Activated T-helper 1 cell treated with anti-CD3 and anti-CD28 coated beads, Interleukin-2, amount 50 U/mL, for 16 hours (primary cell): ENCODE results near the gene GATA5.

Experiments
- DNase-seq, 2 donors: peaks; one replicate each; pipeline ENCODE4 v3.0.0-alpha.2; 2020; ENCODE audit warnings: low read depth in 1 of 2, low spot score in 1 of 2

The GATA5 gene

DNA sequence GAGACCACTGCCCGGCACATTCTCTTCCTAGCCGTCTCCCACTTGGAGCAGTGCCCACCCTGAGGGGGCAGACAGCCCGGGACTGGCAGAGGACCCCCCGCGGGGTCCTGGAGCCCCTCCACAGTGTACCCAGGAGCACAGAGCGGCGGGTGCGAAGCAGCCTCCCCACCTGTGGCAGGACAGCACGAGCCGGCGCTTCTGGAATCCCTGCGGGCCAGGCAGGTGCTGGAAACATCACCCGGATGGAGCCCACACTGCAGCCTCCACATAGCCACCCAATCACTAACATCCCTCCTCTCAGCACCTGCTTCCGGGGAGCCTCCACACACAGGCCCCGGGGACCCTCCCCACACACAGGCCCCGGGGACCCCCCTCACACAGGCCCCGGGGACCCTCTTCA lies 18.7 kb downstream of the GATA5 start:
- DNase-seq = no peak

DNA sequence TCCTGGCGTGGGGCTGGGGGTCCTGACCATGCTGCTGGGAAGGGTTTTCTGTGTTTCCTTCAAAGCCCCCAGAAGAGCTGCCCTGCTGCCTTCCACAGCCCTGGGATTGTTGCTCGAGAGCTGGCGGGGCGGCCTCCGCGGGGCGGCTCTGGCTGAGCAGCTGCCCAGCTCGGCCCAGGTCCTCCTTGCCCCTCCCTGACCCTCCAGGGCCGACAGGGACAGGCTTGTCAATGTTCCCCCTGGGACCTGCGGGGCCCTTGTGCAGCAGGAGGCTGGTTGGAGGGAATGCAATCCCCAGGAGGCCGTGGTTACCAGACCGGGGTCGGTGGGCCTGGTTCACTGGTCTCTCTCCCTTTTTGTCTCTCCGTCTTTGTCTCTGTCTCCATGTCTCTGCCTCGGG lies 19.9 kb downstream of the GATA5 start:
- DNase-seq = no peak

DNA sequence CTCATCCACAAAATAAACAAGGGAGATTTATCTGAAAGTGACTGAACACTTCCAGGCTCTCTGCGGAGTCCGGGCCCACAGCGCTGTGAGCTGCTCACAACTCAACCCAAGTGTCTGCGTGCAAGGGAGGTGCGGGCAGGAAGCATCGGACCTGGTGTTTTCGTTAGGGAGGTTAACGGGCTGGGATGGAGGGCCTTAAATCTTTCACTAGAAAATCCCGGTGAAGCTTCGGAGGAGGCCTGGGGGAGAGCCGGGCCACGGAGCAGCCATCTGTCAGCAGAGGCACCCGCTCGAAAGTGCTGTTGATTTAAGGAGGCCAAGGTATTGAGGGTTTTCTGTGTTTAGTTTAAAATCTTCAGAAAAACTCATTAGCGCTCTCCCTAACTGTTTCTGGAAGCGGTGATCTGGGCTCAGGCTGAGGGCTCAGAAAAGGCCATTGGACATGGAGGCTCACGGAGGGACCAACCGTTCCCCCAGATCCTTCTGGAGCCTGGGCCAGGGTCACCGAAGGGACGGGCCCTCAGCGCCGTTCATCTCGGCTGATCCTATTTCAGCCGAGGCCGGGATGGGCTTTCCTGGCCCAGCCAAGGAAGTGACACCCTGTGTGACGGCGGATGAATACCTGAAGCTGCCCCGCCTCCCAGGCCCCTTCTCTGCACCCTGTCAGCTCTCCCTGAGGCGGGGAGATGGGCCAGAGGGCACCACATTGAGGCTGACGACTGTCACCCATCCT lies 20.7 kb downstream of the GATA5 start:
- DNase-seq = no peak

DNA sequence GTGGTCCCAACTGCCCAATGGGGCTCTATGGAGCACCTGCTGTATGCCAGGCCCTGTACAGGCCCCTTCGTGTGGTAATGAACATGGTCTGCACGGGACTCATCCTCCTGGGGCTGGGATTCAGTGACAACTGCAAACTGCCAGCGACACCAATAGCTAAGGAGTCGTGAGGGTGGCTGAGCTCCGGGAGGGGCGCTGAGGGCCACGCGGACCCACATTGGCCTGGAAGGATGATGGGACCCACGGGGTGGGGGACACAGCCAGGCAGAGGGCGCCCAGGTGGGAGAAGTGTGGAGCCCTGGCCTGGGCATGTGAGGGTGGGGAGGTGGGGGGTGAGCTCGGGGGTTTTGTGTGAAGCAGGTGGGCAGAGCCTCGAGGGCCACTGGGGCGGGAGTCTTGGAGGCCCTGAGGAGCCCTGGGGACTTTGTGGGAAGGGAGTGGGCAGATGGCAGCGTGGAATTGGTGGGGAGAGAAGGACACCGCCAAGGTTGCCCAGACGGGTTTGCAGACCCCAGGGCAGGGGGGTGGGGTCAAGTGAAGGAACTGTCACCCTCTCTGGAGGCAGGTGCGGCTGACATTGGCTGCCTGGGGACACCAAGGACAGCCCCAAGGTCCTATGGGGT lies 22.5 kb downstream of the GATA5 start:
- no peak for DNase-seq

DNA sequence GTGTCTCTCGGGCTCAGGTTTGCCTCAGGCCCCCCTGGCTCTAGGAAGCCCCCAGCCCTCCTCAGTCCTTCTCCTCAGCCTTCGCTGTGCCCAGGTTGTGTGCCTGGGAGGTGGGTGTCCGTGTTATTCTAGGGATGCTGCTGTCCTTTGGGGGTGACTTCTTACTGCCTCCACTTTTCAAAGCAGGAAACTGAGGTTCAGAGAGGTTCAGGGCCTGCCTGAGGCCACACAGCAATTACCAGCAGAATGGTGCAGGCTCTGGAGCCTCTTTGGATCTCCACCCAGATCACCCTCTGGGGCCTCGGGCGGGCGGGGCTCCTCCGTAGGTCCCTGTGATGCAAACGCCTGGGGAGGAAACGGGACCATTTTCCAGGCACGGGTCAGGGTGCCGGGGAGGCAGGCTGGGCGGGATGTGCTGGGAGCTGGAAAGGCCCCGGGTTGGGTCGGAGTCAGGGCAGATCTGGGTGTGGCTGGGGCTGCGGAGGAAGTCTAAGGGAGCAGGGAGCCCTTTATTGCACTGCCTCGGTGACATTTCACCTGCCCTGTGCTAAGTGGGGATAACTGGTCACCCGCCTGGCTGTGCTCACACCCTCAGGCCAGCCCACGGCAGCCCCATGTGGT lies 23.2 kb downstream of the GATA5 start:
- no peak for DNase-seq

DNA sequence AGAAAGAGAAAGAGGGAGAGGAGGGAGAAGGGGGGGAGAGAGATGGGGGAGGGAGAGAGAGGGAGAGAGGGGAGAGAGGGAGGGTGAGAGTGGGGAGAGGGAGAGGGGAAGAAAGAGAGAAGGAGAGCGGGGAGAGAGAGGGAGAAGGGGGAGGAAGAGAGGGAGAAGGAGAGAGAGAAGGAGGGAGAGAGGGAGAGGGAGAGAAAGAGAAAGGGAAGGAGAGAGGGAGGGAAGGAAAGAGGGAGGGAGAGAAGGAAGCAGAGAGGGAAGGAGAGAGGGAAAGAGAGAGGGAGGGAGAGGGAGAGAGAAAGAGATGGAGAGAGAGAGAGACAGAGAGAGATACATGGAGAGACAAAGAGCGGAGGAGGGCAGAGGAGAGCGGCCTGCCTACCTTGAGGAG lies 23.8 kb downstream of the GATA5 start:
- DNase-seq = no peak

DNA sequence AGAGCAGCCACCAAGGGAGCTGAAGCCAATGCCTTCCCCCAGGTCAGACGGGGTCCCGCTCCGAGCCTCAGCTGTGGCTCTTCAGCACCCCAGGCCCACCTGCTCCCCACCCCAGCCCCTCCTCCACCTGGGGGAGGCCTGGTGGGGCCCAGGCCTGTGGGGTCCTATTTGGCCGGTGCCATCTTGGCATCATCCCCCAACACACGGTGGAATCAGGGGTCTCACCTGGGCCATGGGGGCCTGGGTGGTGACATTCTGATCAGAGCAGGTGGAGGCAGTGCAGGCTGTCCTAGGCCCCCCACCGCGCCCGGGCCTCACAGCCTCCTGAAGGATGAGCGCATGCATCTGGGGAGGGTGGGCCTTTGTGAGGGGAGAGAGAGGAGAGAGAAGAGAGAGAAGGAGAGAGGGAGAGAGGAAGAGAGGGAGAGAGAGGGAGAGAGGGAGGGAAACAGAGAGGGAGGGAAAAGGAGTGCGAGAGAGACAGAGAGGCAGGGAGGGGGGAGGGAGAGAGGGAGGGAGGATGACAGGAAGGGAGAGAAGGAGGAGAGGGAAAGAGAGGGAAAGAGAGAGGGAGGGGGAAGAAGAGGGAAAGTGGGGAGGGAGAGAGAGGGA lies 24.5 kb downstream of the GATA5 start:
- no peak for DNase-seq

DNA sequence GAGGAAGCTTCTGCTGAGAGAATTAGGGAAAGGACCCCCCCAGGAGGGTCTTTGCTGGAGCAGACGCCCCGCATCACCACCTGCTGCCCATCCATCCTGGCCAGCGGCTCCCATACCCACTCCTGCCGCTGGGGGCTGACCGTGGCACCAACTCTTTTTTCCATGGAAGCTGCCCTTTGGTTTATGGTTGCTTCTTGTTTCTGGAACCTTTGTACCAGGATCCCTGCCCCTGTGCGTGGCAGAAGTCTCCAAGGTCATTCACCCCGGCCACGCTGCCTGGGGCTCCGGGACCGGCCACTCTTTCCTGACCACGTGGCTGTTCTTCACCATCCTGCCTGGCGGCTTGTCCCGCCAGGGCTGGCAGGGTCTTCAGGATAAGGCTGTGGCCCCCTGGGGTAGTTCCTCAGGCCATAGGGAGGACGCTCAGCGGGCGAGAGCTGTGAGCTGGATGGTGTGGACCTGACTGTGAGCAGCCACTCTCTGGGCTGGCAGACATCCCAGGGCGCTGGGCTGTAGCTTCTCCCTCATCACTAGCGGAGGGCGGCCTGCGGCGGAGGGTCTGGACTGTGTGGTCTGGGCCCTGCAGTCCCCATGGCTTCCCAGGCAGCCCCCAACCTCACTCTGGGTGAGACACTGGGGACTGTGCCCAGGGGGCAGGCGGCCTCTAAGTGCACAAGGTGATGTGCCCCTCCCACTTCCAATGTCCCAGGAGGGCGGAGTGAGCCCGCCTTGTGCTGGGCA lies 25.7 kb downstream of the GATA5 start:
- DNase-seq = no peak

DNA sequence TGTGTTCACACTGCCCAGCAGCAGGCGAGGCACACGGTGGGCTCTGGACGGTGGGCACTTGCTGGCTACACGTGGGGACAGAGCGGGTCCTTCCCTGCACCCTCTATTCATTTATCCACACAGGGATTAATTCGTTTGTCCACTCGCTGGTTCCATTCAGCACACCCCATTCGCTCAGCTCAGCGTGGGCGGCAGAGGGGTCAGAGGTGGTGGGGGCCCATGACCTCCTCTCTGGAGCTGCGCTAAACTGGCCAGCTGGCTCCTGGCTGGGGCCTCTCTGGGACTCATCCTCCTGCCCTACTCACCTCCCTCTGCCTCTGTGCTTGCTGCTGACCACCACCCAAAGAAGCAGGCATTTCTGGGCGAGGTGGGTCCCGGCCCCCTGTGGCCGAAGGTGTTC lies 27.0 kb downstream of the GATA5 start:
- DNase-seq = no peak

DNA sequence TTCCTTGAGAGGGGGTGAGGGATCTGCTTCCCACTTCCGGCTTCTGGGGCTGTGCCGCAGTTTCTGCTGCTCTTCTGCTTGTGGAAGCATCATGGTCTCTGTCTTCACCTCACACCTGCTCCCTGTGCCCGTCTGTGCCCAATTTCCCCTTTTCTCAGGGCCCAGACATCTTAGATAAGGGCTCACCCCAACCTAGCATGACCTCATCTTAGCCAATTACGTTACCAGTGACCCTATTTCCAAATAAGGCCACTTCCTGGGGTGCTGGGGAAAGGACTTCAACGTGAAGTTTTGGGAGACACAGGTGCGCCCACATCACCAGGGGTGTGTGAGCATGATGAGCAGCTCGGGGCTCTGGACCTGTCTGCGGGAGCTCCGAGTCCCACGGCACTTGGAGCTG lies 27.8 kb downstream of the GATA5 start:
- DNase-seq = no peak

DNA sequence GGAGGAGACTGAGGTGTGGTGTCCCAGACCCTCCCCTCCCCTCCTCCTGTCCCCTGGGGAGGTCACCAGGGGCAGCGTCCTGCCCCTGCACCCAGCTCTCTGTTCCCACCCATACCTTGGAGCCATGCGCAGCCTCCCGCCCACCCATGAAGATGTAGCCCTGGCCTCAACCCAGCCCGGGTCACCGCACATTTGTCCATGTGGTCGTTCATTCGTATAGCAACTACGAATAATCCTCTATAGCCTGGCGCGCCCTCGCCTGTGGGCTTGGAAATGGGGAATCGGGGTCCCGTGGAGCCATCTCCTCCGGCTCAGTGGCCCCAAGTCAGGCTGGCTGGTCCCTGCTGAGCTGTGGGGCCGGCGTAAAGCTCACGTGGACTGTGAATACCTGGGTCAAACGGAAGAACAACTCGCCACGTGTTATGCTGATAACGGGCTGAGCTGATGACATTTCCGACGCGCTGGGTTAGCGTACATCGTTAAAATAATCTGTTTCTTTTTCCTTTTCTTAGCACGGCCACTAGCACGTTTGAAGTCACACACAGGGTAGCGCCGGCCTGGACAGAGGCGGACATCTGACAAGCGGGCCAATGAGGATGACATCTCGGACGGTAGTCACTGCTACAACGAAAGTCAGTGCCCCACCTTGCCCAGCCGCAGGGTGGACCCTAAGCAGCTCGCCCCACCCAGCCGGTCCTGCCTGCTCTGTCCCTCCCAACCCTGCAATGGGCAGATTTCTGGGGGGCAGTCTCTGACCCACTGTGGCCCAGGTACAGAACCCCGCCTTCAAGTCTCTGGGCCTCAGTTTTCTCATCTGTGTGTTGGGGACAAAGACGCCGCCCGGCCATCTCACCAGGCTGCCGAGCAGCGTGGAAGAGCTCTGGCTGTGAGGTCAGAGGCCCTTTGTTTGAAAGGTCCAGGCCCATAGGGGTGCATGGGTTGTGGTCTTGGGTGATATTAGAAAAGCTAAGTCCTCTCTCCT lies 28.6 kb downstream of the GATA5 start:
- no peak for DNase-seq

DNA sequence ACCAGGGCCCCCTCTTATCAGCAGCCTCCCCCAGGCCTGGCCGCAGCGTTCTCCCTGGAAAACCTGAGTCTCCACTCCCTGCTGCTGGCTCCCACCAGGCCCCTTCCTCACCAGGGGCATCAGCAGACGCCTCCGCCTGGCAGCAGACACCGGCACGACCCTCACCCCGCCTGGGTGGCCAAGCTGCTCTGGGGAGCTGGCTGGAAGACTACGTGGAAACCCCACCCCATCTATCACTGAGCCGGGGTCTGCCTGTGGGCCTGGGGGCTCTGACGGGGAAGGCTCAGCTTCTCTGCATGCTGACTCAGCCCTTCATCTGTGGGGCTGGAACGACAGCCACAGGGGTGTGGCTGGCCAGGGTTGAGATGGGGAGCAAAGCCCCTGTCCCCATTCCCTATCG lies 29.3 kb downstream of the GATA5 start:
- DNase-seq = no peak

DNA sequence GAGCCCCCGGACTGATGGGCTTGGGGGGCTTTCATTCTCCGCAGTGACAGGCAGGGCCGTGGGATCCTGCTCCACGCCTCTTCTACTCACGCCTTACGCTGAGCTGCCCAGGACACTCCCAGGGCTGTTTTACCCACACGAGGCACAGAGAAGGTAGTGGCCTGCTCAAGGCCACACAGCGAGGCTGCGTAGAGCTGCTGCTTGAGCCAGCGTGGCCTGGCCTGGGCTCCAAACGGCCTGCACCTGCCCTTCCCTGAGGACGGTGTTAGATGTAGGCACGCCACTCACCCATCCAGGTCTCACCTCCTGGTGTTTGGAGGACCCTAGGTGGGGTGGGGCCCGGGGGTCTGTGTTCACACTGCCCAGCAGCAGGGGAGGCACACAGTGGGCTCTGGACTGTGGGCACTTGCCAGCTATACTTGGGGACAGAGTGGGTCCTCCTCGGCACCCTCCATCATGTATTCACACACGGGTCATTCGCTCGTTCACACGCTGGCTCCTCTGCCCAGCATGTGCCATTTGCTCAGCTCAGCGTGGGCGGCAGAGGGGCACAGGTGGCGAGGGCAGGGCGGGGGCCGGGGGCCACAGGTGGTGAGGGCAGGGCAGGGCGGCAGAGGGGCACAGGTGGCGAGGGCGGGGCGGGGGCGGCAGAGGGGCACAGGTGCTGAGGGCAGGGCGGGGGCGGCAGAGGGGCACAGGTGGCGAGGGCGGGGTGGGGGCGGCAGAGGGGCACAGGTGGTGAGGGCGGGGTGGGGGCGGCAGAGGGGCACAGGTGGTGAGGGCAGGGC lies 30.0 kb downstream of the GATA5 start:
- DNase-seq = no peak

DNA sequence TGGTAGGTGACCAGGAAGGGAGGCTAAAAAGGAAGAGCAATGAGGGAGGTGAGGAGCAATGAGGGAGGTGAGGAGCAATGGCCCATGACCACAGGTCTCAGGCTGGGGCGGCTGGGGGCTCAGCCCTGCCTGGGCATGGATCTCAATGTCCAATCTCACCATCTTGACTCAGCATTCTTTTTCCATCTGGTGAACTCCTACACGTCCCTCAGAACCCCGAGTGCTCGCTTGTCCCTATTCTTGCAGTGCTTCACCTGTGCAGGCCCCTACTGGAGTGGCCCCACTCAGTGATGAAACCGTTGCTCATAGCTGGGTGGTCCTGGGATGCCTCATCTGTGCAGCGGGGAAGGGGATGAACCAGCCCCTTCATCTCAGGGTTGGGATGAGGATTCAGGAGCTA lies 31.5 kb downstream of the GATA5 start:
- DNase-seq = no peak

DNA sequence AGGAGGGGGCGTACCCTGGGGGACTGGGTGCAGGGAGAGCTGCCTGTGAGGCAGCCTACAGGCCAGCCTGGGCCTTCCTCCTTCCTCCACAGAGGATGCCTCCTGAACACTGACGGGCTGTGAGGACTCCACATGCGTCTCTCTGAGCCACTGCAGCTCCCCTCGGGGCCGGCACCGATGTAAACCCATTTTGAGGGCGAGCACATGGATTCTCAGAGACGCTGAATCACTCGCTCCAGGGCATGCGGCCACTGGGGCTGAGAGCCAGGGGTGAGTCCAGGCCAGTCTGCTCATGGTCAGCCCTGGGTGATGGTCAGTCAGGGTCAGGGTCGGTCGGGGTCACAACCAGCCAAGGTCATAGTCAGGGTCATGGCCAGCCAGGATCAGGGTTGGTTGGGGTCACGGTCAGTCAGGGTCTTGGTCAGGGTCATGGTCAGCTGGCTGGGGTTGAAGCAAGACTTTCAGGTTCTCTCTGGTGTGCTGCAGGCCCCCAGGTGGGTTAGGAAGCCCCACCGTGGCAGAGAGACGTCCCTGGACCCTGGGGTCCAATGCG lies 33.7 kb downstream of the GATA5 start:
- no peak for DNase-seq

DNA sequence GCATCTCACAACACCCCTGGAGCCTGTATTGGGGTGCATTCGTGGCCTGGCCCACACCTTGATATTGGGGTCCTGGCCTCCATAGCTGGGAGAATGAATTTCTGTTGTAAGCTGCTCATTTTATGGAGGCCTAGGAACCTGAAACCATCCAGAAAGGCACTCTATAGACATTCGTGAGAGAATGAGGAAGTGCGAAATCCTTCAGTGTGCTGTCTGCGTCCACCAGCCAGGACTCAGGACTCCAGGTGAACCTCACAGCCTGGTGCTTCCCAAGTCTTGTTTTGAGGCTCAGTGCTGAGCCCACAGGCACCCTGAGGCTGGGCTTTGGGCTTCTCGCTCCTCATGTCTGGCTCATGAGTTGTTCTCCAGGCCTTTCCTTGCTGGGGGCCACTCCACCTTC lies 36.6 kb downstream of the GATA5 start:
- DNase-seq = no peak

DNA sequence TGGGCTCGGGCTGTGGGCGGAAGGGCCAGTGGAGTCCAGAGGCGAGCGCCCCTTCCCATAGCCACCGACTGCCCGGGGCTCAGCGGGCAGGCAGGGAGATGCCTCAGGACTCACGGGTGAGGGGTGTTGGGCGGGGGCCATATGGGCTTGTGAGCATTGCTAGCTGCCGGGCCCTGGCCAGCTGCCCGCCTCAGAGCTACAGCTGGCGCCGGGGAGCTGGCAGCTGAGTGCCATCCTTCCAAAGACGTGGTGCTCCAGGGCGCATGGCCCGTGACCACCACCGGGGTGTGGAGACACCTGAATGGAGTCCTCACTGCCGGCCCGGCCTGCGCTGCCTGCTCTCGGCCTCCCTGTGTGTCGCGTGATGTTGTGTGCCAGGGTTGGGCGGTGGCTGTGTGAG lies 37.9 kb downstream of the GATA5 start:
- no peak for DNase-seq

DNA sequence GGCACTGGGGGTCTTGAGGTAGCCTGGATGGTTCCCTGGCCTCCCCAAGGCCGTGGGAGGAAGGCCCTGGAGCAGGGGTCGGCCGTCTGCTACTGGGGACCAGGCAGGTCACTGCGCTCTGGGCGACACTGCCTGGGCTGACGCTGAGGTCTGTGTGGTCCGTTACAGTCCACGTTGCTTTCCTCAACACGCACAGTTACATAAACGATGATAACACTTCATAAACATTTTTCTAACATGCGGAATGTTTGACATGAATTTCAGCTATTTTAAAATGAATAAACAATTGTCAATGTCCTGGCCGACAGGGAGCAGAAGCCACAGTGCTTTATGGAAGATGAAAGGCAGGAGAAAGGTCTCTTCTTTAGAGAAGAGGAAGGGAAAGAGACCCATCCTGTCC lies 38.3 kb downstream of the GATA5 start:
- no peak for DNase-seq

DNA sequence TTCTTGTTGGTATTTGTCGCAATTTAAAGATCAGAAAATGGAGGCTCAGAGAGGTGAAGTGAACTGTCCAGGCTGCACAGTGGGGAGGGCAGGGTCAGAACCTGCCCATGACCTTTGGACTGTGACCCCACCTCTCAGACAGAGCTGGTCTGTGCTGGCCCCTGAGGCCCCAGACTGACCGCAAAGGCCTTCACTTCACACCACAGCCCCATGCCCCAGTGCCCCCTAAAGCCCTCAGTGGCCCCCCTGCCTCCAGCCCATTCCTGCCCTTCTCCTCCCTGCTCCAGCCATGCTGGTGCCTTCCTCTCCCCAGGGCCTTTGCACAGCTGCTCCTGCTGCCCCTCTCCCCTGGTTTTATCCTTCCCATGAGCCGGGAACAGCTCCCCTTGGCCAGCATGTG lies 39.1 kb downstream of the GATA5 start:
- DNase-seq = no peak
